ENCODE results near the gene ETS1.

Gene ETS1

GRCh38 chr11:128587415-128587814 lies at the start of gene ETS1:
Gene ETS1, minus strand, starts transcription at chr11:128587558. Its CDS starts 14,428 bp downstream, at chr11:128573130.
- no peak for DNase-seq

GRCh38 chr11:128634395-128634794 lies 47.0 kb upstream of the ETS1 start:
- DNase-seq, result no peak

GRCh38 chr11:128633384-128633965 lies 46.1 kb upstream of the ETS1 start:
- DNase-seq, result no peak

GRCh38 chr11:128632141-128632791 lies 44.9 kb upstream of the ETS1 start:
- DNase-seq, result peak; percentile 61

- DNase-seq, result peak; percentile 95
Observed at GRCh38 chr11:128630367-128631230, 43.2 kb upstream of the ETS1 start.

- no peak for DNase-seq
Observed at GRCh38 chr11:128629516-128630106, 42.3 kb upstream of the ETS1 start.

- DNase-seq, result no peak
Observed at GRCh38 chr11:128628686-128629085, 41.3 kb upstream of the ETS1 start.

- no peak for DNase-seq
Observed at GRCh38 chr11:128628325-128628673, 40.9 kb upstream of the ETS1 start.

- peak; percentile 58 for DNase-seq
Observed at GRCh38 chr11:128627666-128628324, 40.4 kb upstream of the ETS1 start.

- no peak for DNase-seq
Observed at GRCh38 chr11:128626913-128627665, 39.7 kb upstream of the ETS1 start.

- no peak for DNase-seq
Observed at GRCh38 chr11:128625746-128626145, 38.4 kb upstream of the ETS1 start.

- DNase-seq, result no peak
Observed at GRCh38 chr11:128625326-128625725, 38.0 kb upstream of the ETS1 start.

GRCh38 chr11:128624269-128625175 lies 37.2 kb upstream of the ETS1 start:
- peak; percentile 60 for DNase-seq

- DNase-seq, result no peak
Observed at GRCh38 chr11:128623091-128623490, 35.7 kb upstream of the ETS1 start.

GRCh38 chr11:128621601-128622501 lies 34.5 kb upstream of the ETS1 start:
- no peak for DNase-seq

GRCh38 chr11:128620309-128621100 lies 33.1 kb upstream of the ETS1 start:
- DNase-seq, result no peak

GRCh38 chr11:128619540-128620308 lies 32.4 kb upstream of the ETS1 start:
- no peak for DNase-seq

- DNase-seq, result no peak
Observed at GRCh38 chr11:128619007-128619406, 31.6 kb upstream of the ETS1 start.
